Loucy (cell line): ENCODE results near the gene MARVELD1.
"Not testable (repeated sequence)": the region's sequence is repeated elsewhere in the genome, so short reads cannot be mapped to it uniquely, and the experiment has no call there.

ENCODE experiments used
- CTCF ChIP-seq: fragments of 200-600 bp; sonication (generic); conservative IDR thresholded peaks from 2 replicates; pipeline ENCODE4 v1.5.1; 2014; ENCODE audit warnings: mild to moderate bottlenecking, antibody characterized with exemption, low read length
- EZH2phosphoT487 ChIP-seq: fragments of 200-600 bp; IDR thresholded peaks from 2 replicates; pipeline ENCODE4 v1.6.1; 2018; ENCODE audit warnings: antibody characterized with exemption, mild to moderate bottlenecking, moderate library complexity, borderline replicate concordance

GRCh38 chr10:97698072-97698655 lies 15.4 kb upstream of the MARVELD1 start:
- TF ChIP-seq CTCF, EZH2phosphoT487: not testable (repeated sequence)
